Activated effector memory CD4-positive, alpha-beta T cell treated with Interleukin-2 at 50 U/mL for 16 hours (primary cell): ENCODE results near the gene PPP2R2C.

ENCODE experiments used
- DNase-seq: peaks from one replicate; pipeline ENCODE4 v3.0.0-alpha.2; 2020

PPP2R2C gene

GRCh38 chr4:6324999-6325787 lies 147.2 kb downstream of the PPP2R2C start:
- no peak for DNase-seq

- DNase-seq = no peak
Observed at GRCh38 chr4:6324461-6324998, 147.9 kb downstream of the PPP2R2C start.

GRCh38 chr4:6322761-6323566 lies 149.4 kb downstream of the PPP2R2C start:
- no peak for DNase-seq

GRCh38 chr4:6322067-6322760 lies 150.2 kb downstream of the PPP2R2C start:
- DNase-seq = no peak

GRCh38 chr4:6321361-6321760 lies 151.1 kb downstream of the PPP2R2C start:
- DNase-seq = no peak

- DNase-seq = no peak
Observed at GRCh38 chr4:6320663-6321062, 151.8 kb downstream of the PPP2R2C start.

GRCh38 chr4:6319530-6320150 lies 152.8 kb downstream of the PPP2R2C start:
- no peak for DNase-seq

GRCh38 chr4:6318206-6318605 lies 154.2 kb downstream of the PPP2R2C start:
- DNase-seq = no peak

GRCh38 chr4:6316461-6317003 lies 155.9 kb downstream of the PPP2R2C start:
- no peak for DNase-seq

GRCh38 chr4:6313216-6313615 lies 159.2 kb downstream of the PPP2R2C start:
- no peak for DNase-seq

- DNase-seq = no peak
Observed at GRCh38 chr4:6309777-6310176, 162.6 kb downstream of the PPP2R2C start.

GRCh38 chr4:6308899-6309643 lies 163.3 kb downstream of the PPP2R2C start:
- DNase-seq = no peak

GRCh38 chr4:6307891-6308290 lies 164.5 kb downstream of the PPP2R2C start:
- no peak for DNase-seq

- no peak for DNase-seq
Observed at GRCh38 chr4:6307230-6307629, 165.2 kb downstream of the PPP2R2C start.

GRCh38 chr4:6306299-6306698 lies 166.1 kb downstream of the PPP2R2C start:
- DNase-seq = no peak

- no peak for DNase-seq
Observed at GRCh38 chr4:6303943-6304342, 168.5 kb downstream of the PPP2R2C start.

- no peak for DNase-seq
Observed at GRCh38 chr4:6302869-6303268, 169.5 kb downstream of the PPP2R2C start.

- no peak for DNase-seq
Observed at GRCh38 chr4:6301732-6302442, 170.5 kb downstream of the PPP2R2C start.

GRCh38 chr4:6301051-6301731 lies 171.2 kb downstream of the PPP2R2C start:
- DNase-seq = no peak

GRCh38 chr4:6300359-6300758 lies 172.1 kb downstream of the PPP2R2C start:
- no peak for DNase-seq
